ENCODE data around the gene TRMT2A.

The TRMT2A gene

GRCh38 chr22:20115691-20116375 lies 1.2 kb downstream of the TRMT2A start, which contains the start of gene RANBP1:
Gene RANBP1 (plus strand): TSS chr22:20116104. CDS start chr22:20116185, 81 bp downstream.
- DNase-seq = no peak

GRCh38 chr22:20114506-20115475 lies 2.2 kb downstream of the TRMT2A start:
- DNase-seq = no peak

GRCh38 chr22:20113551-20114310 lies 3.3 kb downstream of the TRMT2A start:
- DNase-seq = no peak

GRCh38 chr22:20112623-20113511 lies 4.2 kb downstream of the TRMT2A start:
- DNase-seq = no peak

DNA sequence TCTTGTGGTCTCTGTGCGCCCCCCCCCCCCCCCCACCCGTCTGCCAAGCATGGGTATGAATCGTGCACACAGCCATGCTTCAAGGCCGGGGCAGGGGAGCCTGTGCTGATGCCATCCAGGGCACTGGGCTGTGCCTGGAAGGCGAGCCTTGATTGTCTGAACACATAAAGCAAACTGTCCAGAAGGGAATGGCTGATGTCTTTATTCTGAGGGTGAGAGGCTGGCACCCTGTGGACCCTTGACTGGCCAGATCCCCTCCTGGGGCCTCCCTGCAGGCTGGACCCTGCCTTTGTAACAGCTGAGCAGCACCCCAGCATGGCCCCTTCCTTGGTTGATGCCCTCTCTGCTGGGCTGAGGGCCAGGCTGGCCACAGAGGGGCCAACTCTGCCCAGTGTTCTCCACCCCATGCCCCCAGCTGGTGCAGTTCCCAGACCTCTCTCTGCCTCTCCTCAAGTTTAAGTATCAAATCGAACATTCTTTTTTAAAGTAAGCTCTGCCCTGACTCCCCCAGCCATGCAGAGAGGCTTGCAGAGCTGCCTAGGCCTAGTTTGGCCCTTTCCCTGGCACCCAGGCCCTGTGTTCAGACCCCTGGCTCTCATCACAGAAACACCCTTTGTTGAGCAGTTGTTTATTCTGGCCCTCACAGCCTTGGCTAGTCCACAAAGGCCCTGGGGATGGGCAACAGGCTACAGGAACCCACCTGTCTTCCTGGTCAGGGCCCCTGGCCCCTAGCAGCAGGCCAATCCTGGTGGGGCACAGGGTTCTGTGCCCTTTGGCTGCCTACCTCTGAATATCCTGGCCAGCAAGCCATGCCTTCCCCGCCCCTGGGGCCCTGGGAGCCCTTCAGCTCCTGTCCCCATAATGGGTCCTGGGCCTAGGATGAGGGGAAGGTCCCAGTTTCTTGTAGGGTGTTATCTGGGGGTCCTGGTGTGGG lies 5.1 kb downstream of the TRMT2A start:
- no peak for DNase-seq

DNA sequence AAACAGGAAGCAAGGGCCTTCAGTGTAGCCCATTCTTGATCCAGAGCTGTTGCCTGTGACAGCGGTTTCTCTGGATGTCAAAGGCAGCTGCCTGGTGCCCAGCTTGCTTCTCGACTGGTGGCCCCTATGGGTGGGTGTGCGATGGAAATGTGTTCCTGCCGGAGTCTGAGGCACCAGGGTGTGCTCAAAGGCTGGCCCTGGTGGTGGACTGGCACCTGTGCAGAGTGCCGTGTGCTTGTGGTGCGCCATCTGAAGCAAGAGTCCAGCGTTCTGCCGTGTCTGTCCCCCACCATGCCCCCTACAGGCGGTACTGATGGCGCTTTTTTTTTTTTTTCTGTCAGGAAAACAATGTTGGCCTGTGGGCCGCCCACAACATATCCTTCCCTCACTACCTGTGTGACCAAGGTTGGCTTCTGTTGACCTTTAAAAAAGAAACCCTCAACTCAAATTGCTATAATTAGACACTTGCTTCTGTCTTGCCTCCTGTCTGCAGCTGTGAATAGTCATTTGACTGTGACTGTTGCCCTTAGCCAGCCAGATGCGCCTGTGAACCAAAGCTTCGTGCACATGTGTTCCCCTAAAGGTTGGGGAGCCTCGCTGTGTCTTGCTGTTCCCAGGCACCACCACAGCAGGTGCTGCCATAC lies 5.9 kb downstream of the TRMT2A start:
- no peak for DNase-seq

DNA sequence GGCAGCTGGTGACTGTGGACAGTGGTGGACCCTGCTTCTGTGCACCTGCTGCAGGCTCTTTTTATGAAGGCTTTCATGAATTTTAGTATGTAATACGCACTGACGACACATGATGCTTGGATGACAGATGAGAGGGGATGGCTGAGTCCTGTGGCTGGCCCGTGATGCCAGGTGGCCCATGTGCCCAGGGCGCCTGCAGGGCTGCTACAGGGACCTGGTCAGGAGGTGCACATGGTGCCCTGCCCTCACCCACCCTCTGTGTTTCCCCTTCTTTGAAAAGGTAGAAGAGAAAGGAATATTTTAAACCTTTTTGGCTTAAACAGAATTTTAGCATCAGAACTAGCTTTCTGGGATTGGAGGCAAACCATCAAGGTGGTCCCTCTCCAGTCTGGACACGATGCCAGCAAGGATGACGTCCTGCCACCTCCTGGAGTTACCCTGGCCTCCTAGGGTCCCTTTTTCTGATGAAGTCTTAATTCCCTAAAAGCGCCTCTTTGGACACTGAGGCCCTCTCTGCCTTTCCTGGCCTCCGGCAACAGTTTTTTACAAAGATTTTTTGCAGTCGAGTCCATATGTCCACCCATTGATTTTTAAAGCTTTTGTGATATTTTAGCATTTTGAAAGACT lies 6.6 kb downstream of the TRMT2A start:
- no peak for DNase-seq

GRCh38 chr22:20109411-20110358 lies 7.3 kb downstream of the TRMT2A start:
- no peak for DNase-seq

- DNase-seq = no peak
Observed at GRCh38 chr22:20108757-20109230, 8.2 kb downstream of the TRMT2A start.

- DNase-seq = no peak
Observed at GRCh38 chr22:20107951-20108756, 8.9 kb downstream of the TRMT2A start.

DNA sequence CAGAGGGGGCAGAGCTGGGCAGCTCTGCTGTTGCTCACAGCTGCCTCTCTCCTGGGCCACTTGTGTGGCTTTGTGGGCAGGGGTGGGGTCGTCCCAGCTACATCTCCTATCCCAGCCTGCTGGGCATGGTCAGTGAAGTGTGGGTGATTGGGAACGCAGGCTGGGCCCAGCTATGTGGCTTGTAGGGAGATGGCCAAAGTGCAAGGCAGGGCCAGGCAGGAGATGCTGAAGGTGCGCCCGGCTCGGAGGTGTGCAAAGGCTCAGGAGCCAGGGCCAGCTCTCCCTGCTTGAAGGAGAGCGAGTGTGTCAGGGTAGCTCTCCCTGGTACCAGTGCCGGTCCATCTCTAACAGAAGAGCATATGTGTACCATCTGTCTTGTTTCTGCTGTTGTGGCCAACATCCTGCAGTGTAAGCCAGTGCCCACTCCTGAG lies 9.5 kb downstream of the TRMT2A start:
- no peak for DNase-seq

DNA sequence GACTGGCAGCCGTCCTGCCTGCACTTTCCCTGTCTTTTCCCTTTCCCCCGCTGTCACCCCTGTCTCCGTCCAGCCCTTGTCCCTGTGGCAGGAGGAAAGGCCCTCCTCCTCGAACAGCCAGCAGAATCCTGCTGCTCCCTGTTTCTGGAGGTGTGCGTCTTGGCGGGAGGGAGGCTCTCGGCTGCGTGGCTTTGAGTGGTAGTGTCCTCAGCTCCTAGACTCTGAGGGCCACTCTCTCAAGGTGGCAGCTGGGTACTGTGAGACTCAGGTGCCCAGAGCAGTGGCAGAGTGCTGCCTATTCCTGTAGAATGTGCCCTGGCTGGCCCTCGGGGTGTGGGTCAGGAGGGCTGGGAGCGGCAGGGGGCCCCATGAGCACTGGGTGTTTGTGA lies 10.2 kb downstream of the TRMT2A start:
- DNase-seq = no peak

- no peak for DNase-seq
Observed at GRCh38 chr22:20106205-20106848, 10.7 kb downstream of the TRMT2A start.

GRCh38 chr22:20105456-20106204 lies 11.4 kb downstream of the TRMT2A start:
- DNase-seq = no peak

DNA sequence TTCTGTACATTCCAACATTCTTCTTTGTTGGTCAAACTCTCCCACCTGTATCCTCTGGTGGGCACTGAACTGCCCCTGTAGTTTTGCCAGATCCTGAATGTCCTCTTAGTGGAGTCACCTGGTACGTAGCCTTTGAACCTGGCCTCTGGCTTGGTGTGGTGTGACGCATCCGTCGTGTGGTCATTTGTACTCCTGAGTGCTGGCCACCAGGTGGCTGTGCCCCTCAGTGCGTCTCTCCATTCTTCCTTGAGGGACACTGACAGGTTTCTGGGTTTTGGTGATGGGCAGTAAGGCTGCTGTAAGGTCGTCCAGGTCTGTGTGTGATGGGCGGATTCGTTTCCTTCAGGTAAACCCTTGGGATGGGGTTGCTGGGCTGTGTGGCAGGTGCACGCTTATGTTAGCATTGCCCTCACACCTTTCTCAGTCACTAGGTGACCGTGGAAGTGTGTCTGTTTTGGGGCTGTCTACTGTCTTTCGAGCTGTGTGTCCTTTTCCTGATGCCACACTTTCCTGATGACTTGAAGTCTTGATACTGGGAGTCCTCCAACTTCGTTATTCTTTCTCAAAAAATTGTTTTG lies 14.7 kb downstream of the TRMT2A start:
- no peak for DNase-seq

DNA sequence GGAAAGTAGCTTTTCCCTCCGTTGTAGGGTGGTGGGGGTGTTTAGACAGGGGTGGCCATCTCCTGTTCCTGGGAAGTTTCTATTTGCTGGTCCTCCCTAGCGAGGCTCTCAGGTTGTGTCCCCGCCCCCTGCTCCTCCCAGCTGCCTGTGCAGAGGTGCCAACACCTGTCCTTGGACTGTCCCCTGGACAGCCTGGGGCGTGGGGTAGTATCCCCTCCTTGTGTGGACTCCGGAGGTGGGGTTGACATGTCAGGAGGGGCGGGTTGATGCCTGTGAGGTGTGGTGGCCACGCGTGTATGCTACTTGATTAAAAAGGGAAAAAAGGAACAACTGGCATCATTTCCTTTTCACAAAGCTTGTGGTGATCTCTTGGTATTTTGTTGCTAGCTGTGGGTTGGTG lies 15.4 kb downstream of the TRMT2A start:
- no peak for DNase-seq

Measured in NCI-H1092 (cell line).